H1 (cell line): Measurements from ENCODE around the gene ITLN1. TPM values are rescaled to one million over a fixed set of nuclear protein-coding genes. Genes with fewer than 3 reads are reported as not detected.
"Not testable (repeated sequence)": the region's sequence is repeated elsewhere in the genome, so short reads cannot be mapped to it uniquely, and the experiment has no call there.

ENCODE experiments used
- CTCF ChIA-PET: fragments of 300-600 bp; sonication (Branson Sonifier 250); formaldehyde crosslinking; loops from one replicate; lab custom pipeline; 2021; ENCODE audit not compliant: partially characterized antibody; lab: Charles Lee
- POLR2A ChIA-PET: fragments of 300-600 bp; sonication (Branson Sonifier 250); formaldehyde crosslinking; loops from one replicate; lab custom pipeline; 2021; ENCODE audit warnings: inconsistent platforms; ENCODE audit not compliant: partially characterized antibody; lab: Charles Lee
- DNase-seq, 2 experiments: peaks; one replicate each; pipeline versions ENCODE4 v3.0.0 to v3.0.0-alpha.2; 2010 to 2022; ENCODE audit warnings: low spot score in 2 of 2, low read depth in 1 of 2, mixed read lengths in 1 of 2
- FAIRE-seq: peaks from 2 replicates; lab custom pipeline; 2011; peaks lifted over from hg19 to GRCh38; lab: Jason Lieb, UNC
- H2AFZ ChIP-seq: 2 replicates; pipeline ENCODE4 v1.8.1; 2012; ENCODE audit warnings: low read length, inconsistent platforms
- H2AK5ac ChIP-seq: 2 replicates; pipeline ENCODE4 v1.6.1; 2013; ENCODE audit warnings: low read depth, low read length
- H2BK120ac ChIP-seq: replicated peaks from 2 replicates; pipeline ENCODE3; 2013; ENCODE audit warnings: low read depth, low read length, inconsistent platforms
- H2BK12ac ChIP-seq: 2 replicates; pipeline ENCODE4 v1.6.1; 2013; ENCODE audit warnings: low read depth, low read length
- H2BK15ac ChIP-seq: 2 replicates; pipeline ENCODE4 v1.6.1; 2013; ENCODE audit warnings: low read length
- H2BK20ac ChIP-seq: 2 replicates; pipeline ENCODE4 v1.6.1; 2013; ENCODE audit warnings: low read length
- H2BK5ac ChIP-seq: 2 replicates; pipeline ENCODE4 v1.6.1; 2013; ENCODE audit warnings: low read depth, low read length
- H3K14ac ChIP-seq: 2 replicates; pipeline ENCODE4 v1.6.1; 2013; ENCODE audit warnings: inconsistent platforms; ENCODE audit not compliant: insufficient read length
- H3K18ac ChIP-seq: 2 replicates; pipeline ENCODE4 v1.6.1; 2013; ENCODE audit warnings: low read length; ENCODE audit errors: extremely low read depth
- H3K23ac ChIP-seq: 2 replicates; pipeline ENCODE4 v1.6.1; 2013; ENCODE audit warnings: inconsistent platforms; ENCODE audit not compliant: insufficient read length
- H3K23me2 ChIP-seq: 2 replicates; pipeline ENCODE4 v1.6.1; 2013; ENCODE audit warnings: low read depth, low read length
- H3K27ac ChIP-seq: 2 replicates; pipeline ENCODE4 v1.6.1; 2011; ENCODE audit warnings: low read depth, low read length, inconsistent platforms
- H3K27me3 ChIP-seq, 4 experiments: replicated peaks in 1 of 4; 1 replicate in 1 of 4; 2 replicates in 3 of 4; pipeline versions ENCODE4 v1.6.1 to v1.8.1; 2011 to 2013; ENCODE audit warnings: low read length in 3 of 4, mild to moderate bottlenecking in 3 of 4, inconsistent platforms in 2 of 4, mixed read lengths in 2 of 4, moderate library complexity in 1 of 4; ENCODE audit not compliant: control insufficient read depth in 3 of 4, insufficient read depth in 3 of 4; ENCODE audit errors: extremely low read depth in 1 of 4
- H3K36me3 ChIP-seq, 4 experiments: 2 replicates each; pipeline versions ENCODE4 v1.6.1 to v1.8.1; 2011 to 2013; ENCODE audit warnings: mild to moderate bottlenecking in 4 of 4, low read length in 3 of 4, moderate library complexity in 2 of 4, control low read depth in 1 of 4, inconsistent platforms in 1 of 4; ENCODE audit not compliant: insufficient read depth in 4 of 4, control insufficient read depth in 2 of 4
- H3K4ac ChIP-seq: replicated peaks from 2 replicates; pipeline ENCODE3; 2013; ENCODE audit warnings: low read length, low read depth, mixed read lengths, inconsistent platforms; ENCODE audit not compliant: insufficient read length
- H3K4me1 ChIP-seq, 4 experiments: replicated peaks in 1 of 4; 1 replicate in 1 of 4; 2 replicates in 3 of 4; pipeline versions ENCODE4 v1.6.1 to v1.8.1; 2011 to 2013; ENCODE audit warnings: low read length in 3 of 4, inconsistent platforms in 2 of 4, mixed read lengths in 1 of 4; ENCODE audit not compliant: insufficient read depth in 4 of 4, control insufficient read depth in 3 of 4
- H3K4me2 ChIP-seq, 2 experiments: 2 replicates each; pipeline versions ENCODE4 v1.6.1 to v1.8.1; 2011 to 2013; ENCODE audit warnings: low read depth in 2 of 2, low read length in 2 of 2, control low read depth in 1 of 2, inconsistent platforms in 1 of 2, mild to moderate bottlenecking in 1 of 2; ENCODE audit not compliant: insufficient read depth in 1 of 2
- H3K4me3 ChIP-seq, 4 experiments: fragments of 200-600, 300-600 bp in 1 of 4; sonication (generic), shearing (Covaris generic), sonication (Bioruptor Twin) in 1 of 4; 2 replicates each; pipeline versions ENCODE4 v1.5.1 to v1.8.1; 2011 to 2016; ENCODE audit warnings: low read length in 4 of 4, low read depth in 3 of 4, control low read depth in 2 of 4, inconsistent platforms in 2 of 4, mild to moderate bottlenecking in 2 of 4, mixed read lengths in 1 of 4, moderate library complexity in 1 of 4; ENCODE audit not compliant: insufficient read depth in 2 of 4; ENCODE audit errors: extremely low read depth in 1 of 4
- H3K56ac ChIP-seq: replicated peaks from 2 replicates; pipeline ENCODE3; 2013; ENCODE audit warnings: low read depth, mild to moderate bottlenecking, mixed read lengths, low read length, inconsistent platforms; ENCODE audit not compliant: insufficient read length
- H3K79me1 ChIP-seq: 2 replicates; pipeline ENCODE4 v1.6.1; 2013; ENCODE audit warnings: low read depth, low read length, control low read depth
- H3K79me2 ChIP-seq, 2 experiments: 2 replicates each; pipeline versions ENCODE4 v1.6.1 to v1.8.1; 2012 to 2013; ENCODE audit warnings: low read length in 2 of 2, mild to moderate bottlenecking in 2 of 2, inconsistent platforms in 1 of 2; ENCODE audit not compliant: insufficient read depth in 2 of 2, control insufficient read depth in 1 of 2
- H3K9ac ChIP-seq, 4 experiments: replicated peaks in 1 of 4; 1 replicate in 1 of 4; 2 replicates in 3 of 4; pipeline versions ENCODE4 v1.6.1 to v1.8.1; 2011 to 2013; ENCODE audit warnings: low read depth in 3 of 4, low read length in 3 of 4, control low read depth in 2 of 4, mild to moderate bottlenecking in 2 of 4, moderate library complexity in 2 of 4, inconsistent platforms in 1 of 4; ENCODE audit errors: extremely low read depth in 1 of 4
- H3K9me3 ChIP-seq, 2 experiments: 2 replicates each; pipeline versions ENCODE4 v1.6.1 to v1.8.1; 2012 to 2013; ENCODE audit warnings: mild to moderate bottlenecking in 2 of 2, moderate library complexity in 2 of 2, control low read depth in 1 of 2, inconsistent platforms in 1 of 2, low read depth in 1 of 2, low read length in 1 of 2, mixed read lengths in 1 of 2; ENCODE audit not compliant: insufficient read depth in 2 of 2
- H4K20me1 ChIP-seq, 2 experiments: replicated peaks in 1 of 2; 2 replicates each; pipeline versions ENCODE3 to v1.8.1; 2011 to 2013; ENCODE audit warnings: inconsistent platforms in 2 of 2, low read length in 2 of 2, mild to moderate bottlenecking in 1 of 2; ENCODE audit not compliant: insufficient read depth in 2 of 2, control insufficient read depth in 1 of 2
- H4K5ac ChIP-seq: 2 replicates; pipeline ENCODE4 v1.6.1; 2013; ENCODE audit warnings: low read length, low read depth, mixed read lengths, inconsistent platforms; ENCODE audit not compliant: insufficient read length
- H4K8ac ChIP-seq: 2 replicates; pipeline ENCODE4 v1.8.0; 2013; ENCODE audit warnings: mild to moderate bottlenecking, moderate library complexity, low read length, inconsistent platforms; ENCODE audit not compliant: insufficient read depth; ENCODE audit errors: extremely low read depth
- H4K91ac ChIP-seq: replicated peaks from 2 replicates; pipeline ENCODE3; 2013; ENCODE audit warnings: low read length, mixed read lengths, inconsistent platforms; ENCODE audit not compliant: insufficient read length
- WGBS, 2 experiments: shearing (Covaris generic) in 1 of 2; methylation state at CpG; one replicate each; pipeline versions ENCODE4 v1.1.6 to v1.1.7; 2013 to 2015; ENCODE audit warnings: low lambda C conversion rate in 2 of 2, mixed read lengths in 2 of 2, inconsistent platforms in 1 of 2, low coverage in 1 of 2, missing lambda C conversion rate in 1 of 2; ENCODE audit not compliant: insufficient replicate concordance in 2 of 2, insufficient coverage in 1 of 2, insufficient read length in 1 of 2; ENCODE audit errors: extremely low coverage in 1 of 2, missing lambda C conversion rate in 1 of 2; 5-methylcytosine and 5-hydroxymethylcytosine counted together
- polyA plus RNA-seq, 7 experiments: library from polyadenylated mRNA; depleted of rRNA in 3 of 7; stranded (reverse) in 5 of 7; unstranded in 2 of 7; fragments of >200 nt in 5 of 7; fragments of 200-250 nt in 2 of 7; gene quantifications; 1 replicate in 5 of 7; 2 replicates in 1 of 7; 4 replicates in 1 of 7; pipeline versions ENCODE4 v1.2.1 to v1.2.3, GENCODE V29; 2011 to 2013; ENCODE audit warnings: missing spikeins in 2 of 7, mixed read lengths in 2 of 7
- total RNA-seq: library from RNA; stranded (reverse); fragmentation: NEBNext Ultra II Directional; extraction: Animal tissue kit (Norgen Biotek cat#: 25700); gene quantifications from 2 replicates; pipeline ENCODE4 v1.2.1, GENCODE V29; 2021

Gene ITLN1
- total and polyA plus RNA-seq, 2 of the 8 experiments (the other 6 are each of a cell fraction or from before 2014, with no cell fraction given) = not detected

DNA sequence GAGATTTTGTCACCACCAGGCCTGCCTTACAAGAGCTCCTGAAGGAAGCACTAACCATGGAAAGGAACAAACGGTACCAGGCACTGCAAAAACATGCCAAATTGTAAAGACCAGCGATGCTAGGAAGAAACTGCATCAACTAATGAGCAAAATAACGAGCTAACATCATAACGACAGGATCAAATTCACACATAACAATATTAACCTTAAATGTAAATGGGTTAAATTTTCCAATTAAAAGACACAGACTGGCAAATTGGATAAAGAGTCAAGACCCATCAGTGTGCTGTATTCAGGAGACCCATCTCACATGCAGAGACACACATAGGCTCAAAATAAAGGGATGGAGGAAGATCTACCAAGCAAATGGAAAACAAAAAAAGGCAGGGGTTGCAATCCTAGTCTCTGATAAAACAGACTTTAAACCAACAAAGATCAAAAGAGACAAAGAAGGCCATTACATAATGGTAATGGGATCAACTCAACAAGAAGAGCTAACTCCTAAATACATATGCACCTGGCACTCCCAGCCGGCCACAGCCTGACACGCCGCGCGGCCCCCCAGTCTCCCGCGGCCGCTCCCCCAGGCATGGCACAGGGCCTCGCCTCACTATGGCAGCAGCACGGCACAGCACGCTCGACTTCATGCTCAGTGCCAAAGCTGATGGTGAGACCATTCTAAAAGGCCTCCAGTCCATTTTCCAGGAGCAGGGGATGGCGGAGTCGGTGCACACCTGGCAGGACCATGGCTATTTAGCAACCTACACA is 9.6 kb upstream of the ITLN1 start:
- H3K4ac ChIP-seq, H3K23me2 ChIP-seq, H4K20me1 ChIP-seq, H3K27me3 ChIP-seq, H3K36me3 ChIP-seq, H3K4me2 ChIP-seq, FAIRE-seq, H2BK12ac ChIP-seq, H3K9me3 ChIP-seq, H3K4me1 ChIP-seq, H2BK20ac ChIP-seq, H3K4me3 ChIP-seq, H2BK5ac ChIP-seq, H3K27ac ChIP-seq, DNase-seq, H4K8ac ChIP-seq, H3K9ac ChIP-seq, H2AK5ac ChIP-seq, H4K5ac ChIP-seq, H2BK15ac ChIP-seq, H3K23ac ChIP-seq, POLR2A ChIA-PET, H3K56ac ChIP-seq, H3K14ac ChIP-seq, H2BK120ac ChIP-seq, H3K18ac ChIP-seq, H4K91ac ChIP-seq, H3K79me1 ChIP-seq, H2AFZ ChIP-seq, H3K79me2 ChIP-seq: not testable (repeated sequence)
- WGBS, 2 experiments = 93% methylated on average over 18 of the region's 18 CpGs; no CpG with 5 or more reads in 1 of the 2 experiments
- CTCF ChIA-PET = interaction anchor here (0.8 to 1.8 kb wide), 3 partner anchors 10 to 144 kb away, joined by 3 to 5 read pairs (median 3); partner anchors contain the start of gene ITLN1
